Measurements from ENCODE around the gene CDC45. TPM values are rescaled to one million over a fixed set of nuclear protein-coding genes. Genes with fewer than 3 reads are reported as not detected.

Gene CDC45
- total RNA-seq, 4 donors from 2014 or later, result 0.39 to 3.9 (median 2.0) TPM

GRCh38 chr22:19483481-19484244 lies 3.9 kb downstream of the CDC45 start:
- WGBS, 2 donors, result 85 to 86% methylated on average over 8 of the region's 8 CpGs
- DNase-seq (ENCODE audit: low spot score in 2 of 2), result no peak
- intact Hi-C loops (cut with DNase I; ENCODE audit: low total_unique reads), result no loop called here
- no peak overlapping the region for H3K4me3 ChIP-seq (ENCODE audit: low read depth, poor library complexity, severe bottlenecking)
- TF ChIP-seq POLR2A (IDR thresholded peaks at IDR 0.05) (no peak), CTCF (IDR thresholded peaks at IDR 0.05) (no peak)

GRCh38 chr22:19488285-19488684 lies 8.6 kb downstream of the CDC45 start:
- WGBS, 2 donors, result 85 to 93% methylated on average over 2 of the region's 2 CpGs
- H3K4me3 ChIP-seq (ENCODE audit: low read depth, poor library complexity, severe bottlenecking), result no peak overlapping the region
- TF ChIP-seq CTCF (IDR thresholded peaks at IDR 0.05) (no peak), POLR2A (IDR thresholded peaks at IDR 0.05) (no peak)
- intact Hi-C loops (cut with DNase I; ENCODE audit: low total_unique reads), result no loop called here
- DNase-seq (ENCODE audit: low spot score in 2 of 2), result no peak

- intact Hi-C loops (cut with DNase I; ENCODE audit: low total_unique reads), result no loop called here
- TF ChIP-seq POLR2A (IDR thresholded peaks at IDR 0.05) (no peak), CTCF (IDR thresholded peaks at IDR 0.05) (no peak)
- WGBS, 2 donors, result 84 to 86% methylated on average over 7 of the region's 7 CpGs
- no peak for DNase-seq (ENCODE audit: low spot score in 2 of 2)
- no peak overlapping the region for H3K4me3 ChIP-seq (ENCODE audit: low read depth, poor library complexity, severe bottlenecking)
Measured at GRCh38 chr22:19488884-19489843, 9.4 kb downstream of the CDC45 start.

GRCh38 chr22:19490628-19491230 lies 11.0 kb downstream of the CDC45 start:
- intact Hi-C loops (cut with DNase I; ENCODE audit: low total_unique reads), result no loop called here
- DNase-seq (ENCODE audit: low spot score in 2 of 2), result no peak
- no peak overlapping the region for H3K4me3 ChIP-seq (ENCODE audit: low read depth, poor library complexity, severe bottlenecking)
- no peak for TF ChIP-seq CTCF (IDR thresholded peaks at IDR 0.05)
- no peak for TF ChIP-seq POLR2A (IDR thresholded peaks at IDR 0.05)
- 94 to 97% methylated on average over 5 of the region's 5 CpGs for WGBS, 2 donors

GRCh38 chr22:19492504-19493174 lies 12.9 kb downstream of the CDC45 start:
- TF ChIP-seq POLR2A (IDR thresholded peaks at IDR 0.05), result no peak
- TF ChIP-seq CTCF (IDR thresholded peaks at IDR 0.05), result no peak
- no peak for DNase-seq (ENCODE audit: low spot score in 2 of 2)
- WGBS, 2 donors, result 85 to 87% methylated on average over 6 of the region's 6 CpGs
- H3K4me3 ChIP-seq (ENCODE audit: low read depth, poor library complexity, severe bottlenecking), result no peak overlapping the region
- intact Hi-C loops (cut with DNase I; ENCODE audit: low total_unique reads), result no loop called here
